Diencephalon (tissue), 1 donor: ENCODE results near the gene DENND1B. TPM values are rescaled to one million over a fixed set of nuclear protein-coding genes. Genes with fewer than 3 reads are reported as not detected.

Experiments used
- small RNA-seq: library from RNA; depleted of rRNA; stranded (forward); fragments of <200 nt; gene quantifications from one replicate; pipeline ENCODE3, GENCODE V24; 2014
- total RNA-seq: library from RNA; depleted of rRNA; stranded (reverse); fragments of >200 nt; gene quantifications from one replicate; pipeline ENCODE4 v1.2.3, GENCODE V29; 2014

DENND1B gene
- total RNA-seq, result 55.6 TPM

GRCh38 chr1:197775282-197776262 is at the start of gene DENND1B:
Gene DENND1B, minus strand, starts transcription at chr1:197775480. Its CDS starts 325 bp downstream, at chr1:197775155.

Small RNAs within 50 kb of the gene (small RNA-seq; reads per million reads assigned to genes)
- gene RF00019, result not detected

Other genes with a start within 250 kb of the DENND1B start
- 2.8 TPM for gene C1orf53, start 127.2 kb upstream of the DENND1B start, total RNA-seq
- 73.4 TPM for gene LHX9, start 141.9 kb upstream of the DENND1B start, total RNA-seq